Smooth muscle cell (in vitro differentiated cells): Measurements from ENCODE around the gene BMP8B. TPM values are rescaled to one million over a fixed set of nuclear protein-coding genes. Genes with fewer than 3 reads are reported as not detected.

ENCODE experiments used
- DNase-seq: peaks from one replicate; lab custom pipeline; 2025; ENCODE audit not compliant: unreplicated experiment; lab: John Stamatoyannopoulos, UW
- H2AFZ ChIP-seq: fragments of 200-600 bp; sonication (generic); 2 replicates; pipeline ENCODE4 v1.6.0; 2016; ENCODE audit warnings: antibody characterized with exemption, low read depth, mild to moderate bottlenecking
- H3F3A ChIP-seq: fragments of 200-600 bp; sonication (generic); 2 replicates; pipeline ENCODE4 v1.6.0; 2017; ENCODE audit warnings: antibody characterized with exemption, low read depth
- H3K27ac ChIP-seq: fragments of 200-600 bp; sonication (generic); 2 replicates; pipeline ENCODE4 v1.5.1; 2016; ENCODE audit warnings: low read depth, mild to moderate bottlenecking
- H3K27me3 ChIP-seq: fragments of 200-600 bp; sonication (generic); 2 replicates; pipeline ENCODE4 v1.6.1; 2016; ENCODE audit warnings: low read depth, mild to moderate bottlenecking
- H3K36me3 ChIP-seq: fragments of 200-600 bp; sonication (generic); 2 replicates; pipeline ENCODE4 v1.5.1; 2016; ENCODE audit warnings: low read depth
- H3K4me1 ChIP-seq: fragments of 200-600 bp; sonication (generic); 2 replicates; pipeline ENCODE4 v1.5.1; 2016; ENCODE audit warnings: low read depth
- H3K4me2 ChIP-seq: fragments of 200-600 bp; sonication (generic); 2 replicates; pipeline ENCODE4 v1.6.0; 2016; ENCODE audit warnings: mild to moderate bottlenecking
- H3K4me3 ChIP-seq: fragments of 200-600 bp; sonication (generic); 2 replicates; pipeline ENCODE4 v1.5.1; 2016; ENCODE audit warnings: mild to moderate bottlenecking
- H3K79me2 ChIP-seq: fragments of 200-600 bp; sonication (generic); 2 replicates; pipeline ENCODE4 v1.6.0; 2016; ENCODE audit warnings: low read depth, mild to moderate bottlenecking
- H3K9ac ChIP-seq: fragments of 200-600 bp; sonication (generic); 2 replicates; pipeline ENCODE4 v1.6.0; 2016; ENCODE audit warnings: low read depth
- H3K9me3 ChIP-seq: fragments of 200-600 bp; sonication (generic); replicated peaks from 2 replicates; pipeline ENCODE4 v1.5.1; 2016; ENCODE audit warnings: low read depth
- H4K20me1 ChIP-seq: fragments of 200-600 bp; sonication (generic); 2 replicates; pipeline ENCODE4 v1.6.0; 2016; ENCODE audit warnings: low read depth
- WGBS: methylation state at CpG from one replicate; pipeline ENCODE4 v1.1.7; 2016; ENCODE audit warnings: low lambda C conversion rate; 5-methylcytosine and 5-hydroxymethylcytosine counted together
- polyA plus RNA-seq: library from polyadenylated mRNA; unstranded; fragments of >200 nt; fragmentation: Nextera tagmentation; extraction: Ambion mirVana; gene quantifications from 2 replicates; pipeline ENCODE4 v1.2.1, GENCODE V29; 2016
- total RNA-seq: library from RNA; depleted of rRNA; stranded (reverse); fragments of >200 nt; gene quantifications from 2 replicates; pipeline ENCODE4 v1.2.3, GENCODE V29; 2014
- TF ChIP-seq, protein P1 (sequence below): fragments of 200-600 bp; sonication (generic); IDR thresholded peaks from 2 replicates; pipeline ENCODE4 v1.5.1; 2017; ENCODE audit warnings: borderline replicate concordance, mild to moderate bottlenecking, antibody characterized with exemption; ENCODE audit not compliant: insufficient read depth, poor library complexity, severe bottlenecking

Gene BMP8B
- total and polyA plus RNA-seq, 2 experiments from 2014 or later, result 0.06 TPM; not detected in 1

DNA sequence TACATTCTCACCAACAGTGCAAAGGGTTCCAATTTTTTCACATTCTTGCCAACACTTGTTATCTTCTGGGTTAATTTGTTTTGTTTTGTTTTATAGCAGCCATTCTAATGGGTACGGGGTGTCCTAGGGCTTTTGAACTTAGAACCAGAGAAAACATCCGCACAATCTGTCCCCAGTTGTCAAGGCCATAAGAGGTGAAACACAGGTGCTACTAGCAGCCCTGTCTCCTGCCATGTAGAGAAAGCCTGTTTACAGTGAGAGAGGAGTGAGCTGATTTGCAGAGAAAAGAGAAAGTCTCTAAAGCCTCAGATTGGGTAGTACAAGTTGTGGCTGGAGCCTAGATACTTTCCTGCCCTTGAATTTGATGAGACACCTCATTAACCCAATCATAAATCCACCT lies 46.4 kb upstream of the BMP8B start:
- Histone ChIP-seq H3K4me1 (peaks cover 11% of the 10 kb centered on the region), H3K4me3 (no peak overlapping the region), H3K36me3 (no peaks in the 10 kb centered on the region), H3K9ac (no peak overlapping the region), H3K9me3 (no peaks in the 10 kb centered on the region), H3K79me2 (no peaks in the 10 kb centered on the region), H2AFZ (no peak overlapping the region), H3K27ac (no peak overlapping the region), H3F3A (no peaks in the 10 kb centered on the region), H4K20me1 (peaks cover 11% of the 10 kb centered on the region), H3K27me3 (no peaks in the 10 kb centered on the region), H3K4me2 (no peak overlapping the region)
- TF ChIP-seq, protein P1, sequence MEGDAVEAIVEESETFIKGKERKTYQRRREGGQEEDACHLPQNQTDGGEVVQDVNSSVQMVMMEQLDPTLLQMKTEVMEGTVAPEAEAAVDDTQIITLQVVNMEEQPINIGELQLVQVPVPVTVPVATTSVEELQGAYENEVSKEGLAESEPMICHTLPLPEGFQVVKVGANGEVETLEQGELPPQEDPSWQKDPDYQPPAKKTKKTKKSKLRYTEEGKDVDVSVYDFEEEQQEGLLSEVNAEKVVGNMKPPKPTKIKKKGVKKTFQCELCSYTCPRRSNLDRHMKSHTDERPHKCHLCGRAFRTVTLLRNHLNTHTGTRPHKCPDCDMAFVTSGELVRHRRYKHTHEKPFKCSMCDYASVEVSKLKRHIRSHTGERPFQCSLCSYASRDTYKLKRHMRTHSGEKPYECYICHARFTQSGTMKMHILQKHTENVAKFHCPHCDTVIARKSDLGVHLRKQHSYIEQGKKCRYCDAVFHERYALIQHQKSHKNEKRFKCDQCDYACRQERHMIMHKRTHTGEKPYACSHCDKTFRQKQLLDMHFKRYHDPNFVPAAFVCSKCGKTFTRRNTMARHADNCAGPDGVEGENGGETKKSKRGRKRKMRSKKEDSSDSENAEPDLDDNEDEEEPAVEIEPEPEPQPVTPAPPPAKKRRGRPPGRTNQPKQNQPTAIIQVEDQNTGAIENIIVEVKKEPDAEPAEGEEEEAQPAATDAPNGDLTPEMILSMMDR, result no peak
- no peak for DNase-seq
- whole genome bisulfite sequencing, result 100% methylated on average over 2 of the region's 2 CpGs

DNA sequence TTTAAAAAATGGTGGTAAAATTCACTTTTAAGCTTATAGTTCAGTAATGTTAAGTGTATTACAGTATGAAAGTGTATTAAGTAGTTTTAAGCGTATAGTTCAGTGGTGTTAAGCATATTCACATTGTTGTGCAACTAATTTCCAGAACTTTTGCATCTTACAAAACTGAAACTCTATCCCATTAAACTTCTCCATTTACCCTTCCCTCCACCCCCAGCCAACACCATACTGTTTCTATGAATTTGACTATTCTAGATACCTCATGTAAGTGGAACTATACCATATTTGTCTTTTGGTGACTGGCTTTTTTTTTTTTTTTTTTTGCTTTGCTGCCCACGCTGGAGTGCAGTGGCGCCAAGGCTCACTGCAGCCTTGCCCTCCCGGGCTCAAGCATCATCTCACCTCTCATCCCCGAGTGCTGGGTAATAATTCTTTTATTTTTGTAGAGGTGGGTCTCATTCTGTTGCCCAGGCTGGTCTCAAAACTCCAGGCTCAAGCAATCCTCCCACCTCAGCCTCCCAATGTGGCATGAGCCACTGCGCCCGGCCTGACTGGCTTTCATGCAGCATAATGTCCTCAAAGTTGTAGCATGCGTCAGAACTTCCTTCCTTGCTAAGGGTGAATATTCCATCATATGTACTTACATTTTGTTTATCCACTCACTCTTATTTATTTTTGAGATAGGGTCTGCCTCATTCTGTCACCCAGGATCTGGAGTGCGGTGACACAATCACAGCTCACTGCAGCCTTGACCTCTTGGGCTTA lies 45.1 kb upstream of the BMP8B start:
- Histone ChIP-seq H3K4me3 (no peak overlapping the region), H3K4me2 (no peak overlapping the region), H3K9ac (no peak overlapping the region), H3K27ac (no peak overlapping the region), H3K79me2 (no peaks in the 10 kb centered on the region), H4K20me1 (peaks cover 11% of the 10 kb centered on the region), H3K9me3 (no peaks in the 10 kb centered on the region), H2AFZ (no peak overlapping the region), H3F3A (no peaks in the 10 kb centered on the region), H3K4me1 (peaks cover 11% of the 10 kb centered on the region), H3K36me3 (no peaks in the 10 kb centered on the region), H3K27me3 (no peaks in the 10 kb centered on the region)
- TF ChIP-seq, protein P1, result no peak
- WGBS, result 99% methylated on average over 9 of the region's 9 CpGs
- no peak for DNase-seq

DNA sequence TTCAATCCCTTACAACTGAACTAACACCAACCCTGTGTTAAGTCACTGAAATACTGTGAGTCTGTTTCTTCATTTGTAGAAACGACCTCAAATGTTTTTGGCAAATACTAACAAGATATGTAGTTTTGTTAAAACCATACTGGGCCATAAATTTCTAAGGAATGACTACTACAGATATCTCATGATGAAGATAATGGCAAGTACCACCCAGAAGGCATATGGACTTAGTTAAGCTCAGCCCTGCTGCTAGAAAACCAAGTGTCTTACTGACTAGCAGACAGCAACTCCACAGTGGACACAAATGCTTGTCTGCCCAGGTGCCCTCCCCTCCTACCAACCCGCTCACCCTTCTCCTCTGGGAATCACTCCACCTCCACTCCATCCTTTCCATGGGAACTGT lies 44.5 kb upstream of the BMP8B start:
- TF ChIP-seq, protein P1, result no peak
- H3K4me1 ChIP-seq, result peaks cover 11% of the 10 kb centered on the region
- no peak overlapping the region for H3K27ac ChIP-seq
- DNase-seq, result no peak
- no peaks in the 10 kb centered on the region for H3K36me3 ChIP-seq
- H3K4me2 ChIP-seq, result no peak overlapping the region
- 70% methylated on average over 2 of the region's 2 CpGs for WGBS
- peaks cover 11% of the 10 kb centered on the region for H4K20me1 ChIP-seq
- no peaks in the 10 kb centered on the region for H3K9me3 ChIP-seq
- no peak overlapping the region for H2AFZ ChIP-seq
- no peaks in the 10 kb centered on the region for H3K79me2 ChIP-seq
- H3F3A ChIP-seq, result no peaks in the 10 kb centered on the region
- H3K27me3 ChIP-seq, result no peaks in the 10 kb centered on the region
- H3K4me3 ChIP-seq, result no peak overlapping the region
- H3K9ac ChIP-seq, result no peak overlapping the region

DNA sequence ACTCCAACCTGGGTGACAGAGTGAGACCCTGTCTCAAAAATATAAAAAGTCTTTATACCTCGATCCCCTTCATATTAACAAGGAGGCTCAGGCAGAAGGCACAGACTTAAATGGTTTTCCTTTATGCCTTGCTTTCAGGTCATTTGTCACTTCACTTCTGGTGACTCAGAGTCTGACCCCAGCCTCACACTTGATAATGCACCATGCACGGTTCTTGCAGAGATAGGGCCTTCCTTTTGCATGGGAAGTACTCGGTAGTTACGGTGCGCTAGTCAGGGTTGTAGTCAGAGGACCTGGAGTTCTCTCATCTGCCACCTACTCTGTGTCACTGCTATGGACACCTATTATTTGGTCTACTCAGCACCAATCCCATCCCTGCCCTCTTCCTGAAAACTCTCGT lies 43.6 kb upstream of the BMP8B start:
- DNase-seq, result no peak
- Histone ChIP-seq H3K27ac (no peak overlapping the region), H3K4me3 (no peak overlapping the region), H3K79me2 (no peaks in the 10 kb centered on the region), H3K36me3 (no peaks in the 10 kb centered on the region), H4K20me1 (peaks cover 10% of the 10 kb centered on the region), H3K4me2 (no peak overlapping the region), H3F3A (no peaks in the 10 kb centered on the region), H3K4me1 (peaks cover 11% of the 10 kb centered on the region), H3K9me3 (no peaks in the 10 kb centered on the region), H3K9ac (no peak overlapping the region), H2AFZ (no peak overlapping the region), H3K27me3 (no peaks in the 10 kb centered on the region)
- TF ChIP-seq, protein P1, result no peak
- 67% methylated on average over 6 of the region's 6 CpGs for WGBS
